Liver (tissue), 9 donors: Measurements from ENCODE around the gene ARHGAP6. TPM values are rescaled to one million over a fixed set of nuclear protein-coding genes. Genes with fewer than 3 reads are reported as not detected.

Source experiments
- DNase-seq: peaks from one replicate; pipeline ENCODE4 v3.0.0-alpha.2; 2017; ENCODE audit warnings: low spot score
- H3K27ac ChIP-seq, 2 donors: one replicate each; pipeline ENCODE4 v1.7.0; 2013; ENCODE audit warnings: inconsistent platforms in 2 of 2, low read length in 2 of 2, control low read depth in 1 of 2, low read depth in 1 of 2, mild to moderate bottlenecking in 1 of 2
- H3K27me3 ChIP-seq, 4 donors: one replicate each; pipeline versions ENCODE4 v1.6.1 to v1.7.0; 2013; ENCODE audit warnings: low read length in 3 of 4, inconsistent platforms in 1 of 4, mild to moderate bottlenecking in 1 of 4, moderate library complexity in 1 of 4; ENCODE audit not compliant: control insufficient read depth in 4 of 4, insufficient read depth in 4 of 4
- H3K36me3 ChIP-seq, 4 donors: one replicate each; pipeline versions ENCODE4 v1.6.1 to v1.7.0; 2013; ENCODE audit warnings: low read length in 3 of 4, mild to moderate bottlenecking in 3 of 4, low read depth in 1 of 4, moderate library complexity in 1 of 4; ENCODE audit not compliant: control insufficient read depth in 4 of 4, insufficient read depth in 3 of 4
- H3K4me1 ChIP-seq, 4 donors: one replicate each; pipeline versions ENCODE4 v1.6.1 to v1.7.0; 2013; ENCODE audit warnings: low read length in 3 of 4, mild to moderate bottlenecking in 3 of 4, moderate library complexity in 1 of 4; ENCODE audit not compliant: control insufficient read depth in 4 of 4, insufficient read depth in 4 of 4
- H3K4me3 ChIP-seq, 3 donors: one replicate each; pipeline versions ENCODE4 v1.6.1 to v1.7.0; 2013; ENCODE audit warnings: low read length in 3 of 3, control low read depth in 1 of 3, low read depth in 1 of 3, mild to moderate bottlenecking in 1 of 3
- H3K9ac ChIP-seq, 2 donors: one replicate each; pipeline ENCODE4 v1.7.0; 2013; ENCODE audit warnings: low read length in 2 of 2, mild to moderate bottlenecking in 2 of 2, moderate library complexity in 2 of 2, control low read depth in 1 of 2, low read depth in 1 of 2
- H3K9me3 ChIP-seq, 4 donors: one replicate each; pipeline versions ENCODE4 v1.6.1 to v1.7.0; 2013; ENCODE audit warnings: low read length in 3 of 4; ENCODE audit not compliant: control insufficient read depth in 4 of 4
- CTCF ChIP-seq: fragments of 150-350 bp; IDR thresholded peaks from 2 replicates; pipeline ENCODE4 v1.5.1; 2017; ENCODE audit warnings: improper control_type of control experiment, low read depth, low read length; ENCODE audit not compliant: missing input control
- EGR1 ChIP-seq, 2 donors: IDR thresholded peaks; 2 replicates each; pipeline ENCODE4 v1.6.1; 2016 to 2018; ENCODE audit warnings: antibody characterized with exemption in 2 of 2, low read depth in 2 of 2
- FOXA1 ChIP-seq: IDR thresholded peaks from 2 replicates; pipeline ENCODE4 v1.6.1; 2016; ENCODE audit warnings: antibody characterized with exemption
- HNF4A ChIP-seq, 2 donors: conservative IDR thresholded peaks; 2 replicates each; pipeline ENCODE4 v1.6.1; 2016; ENCODE audit warnings: antibody characterized with exemption in 2 of 2, mild to moderate bottlenecking in 2 of 2
- HNF4G ChIP-seq: IDR thresholded peaks from 2 replicates; pipeline ENCODE4 v1.6.1; 2016; ENCODE audit warnings: antibody characterized with exemption
- JUND ChIP-seq, 2 donors: IDR thresholded peaks; 2 replicates each; pipeline ENCODE4 v1.6.1; 2016; ENCODE audit warnings: antibody characterized with exemption in 2 of 2
- MAX ChIP-seq: IDR thresholded peaks from 2 replicates; pipeline ENCODE4 v1.6.1; 2016; ENCODE audit warnings: antibody characterized with exemption
- RAD21 ChIP-seq, 2 donors: IDR thresholded peaks; 2 replicates each; pipeline ENCODE4 v1.6.1; 2016; ENCODE audit warnings: antibody characterized with exemption in 2 of 2, mild to moderate bottlenecking in 2 of 2
- REST ChIP-seq: IDR thresholded peaks from 2 replicates; pipeline ENCODE4 v1.6.1; 2016; ENCODE audit warnings: antibody characterized with exemption, mild to moderate bottlenecking
- RXRA ChIP-seq, 2 donors: IDR thresholded peaks; 2 replicates each; pipeline ENCODE4 v1.6.1; 2017 to 2018; ENCODE audit warnings: antibody characterized with exemption in 2 of 2, mild to moderate bottlenecking in 1 of 2
- SP1 ChIP-seq: IDR thresholded peaks from 2 replicates; pipeline ENCODE4 v1.6.1; 2018; ENCODE audit warnings: antibody characterized with exemption, mild to moderate bottlenecking
- TAF1 ChIP-seq: conservative IDR thresholded peaks from 2 replicates; pipeline ENCODE4 v1.6.1; 2016; ENCODE audit warnings: antibody characterized with exemption, mild to moderate bottlenecking
- YY1 ChIP-seq: IDR thresholded peaks from 2 replicates; pipeline ENCODE4 v1.6.1; 2016; ENCODE audit warnings: antibody characterized with exemption, mild to moderate bottlenecking
- ZBTB33 ChIP-seq: IDR thresholded peaks from 2 replicates; pipeline ENCODE4 v1.6.1; 2016; ENCODE audit warnings: antibody characterized with exemption
- WGBS: extraction: QIAGEN DNeasy Blood & Tissue Kit; methylation state at CpG from one replicate; pipeline ENCODE4 v1.1.7; 2013; 5-methylcytosine and 5-hydroxymethylcytosine counted together
- polyA plus RNA-seq, 2 donors: library from polyadenylated mRNA; stranded (reverse) in 1 of 2; unstranded in 1 of 2; fragments of 200-250 nt in 1 of 2; fragments of >200 nt in 1 of 2; fragmentation: Nextera tagmentation in 1 of 2; extraction: Ambion mirVana in 1 of 2; gene quantifications; one replicate each; pipeline versions ENCODE4 v1.2.1 to v1.2.3, GENCODE V29; 2013 to 2015
- total RNA-seq, 2 donors: library from RNA; depleted of rRNA; stranded (reverse); fragments of >200 nt; gene quantifications; one replicate each; pipeline ENCODE4 v1.2.3, GENCODE V29; 2014
- donor health status: healthy.
- donor health status: healthy.
- donor health status: healthy.
- donor health status: healthy.
- donor health status: healthy.

ARHGAP6 gene
- total and polyA plus RNA-seq, 4 donors, result 0.10 to 2.2 (median 0.65) TPM

- Histone ChIP-seq H3K4me1 (peaks cover 0 to 7% (median 4%) of the 10 kb centered on the region in 4 donors), H3K9ac (no peak overlapping the region), H3K9me3 (no peaks in the 10 kb centered on the region), H3K27ac (no peak overlapping the region), H3K27me3 (no peaks in the 10 kb centered on the region), H3K36me3 (no peaks in the 10 kb centered on the region), H3K4me3 (no peak overlapping the region)
- DNase-seq, result no peak
- TF ChIP-seq YY1 (no peak), RXRA (IDR thresholded peaks at IDR 0.05) (peak; percentile 63 to 66), HNF4G (no peak), REST (no peak), RAD21 (IDR thresholded peaks at IDR 0.05) (no peak), TAF1 (no peak), ZBTB33 (no peak), MAX (no peak), JUND (IDR thresholded peaks at IDR 0.05) (peak in 1 of 2 donors; percentile 28), HNF4A (conservative IDR thresholded peaks at IDR 0.05) (peak; percentile 81 to 86), SP1 (peak; percentile 41)
Measured at GRCh38 chrX:11097933-11098332, 567.8 kb downstream of the ARHGAP6 start.

- Histone ChIP-seq H3K4me1 (no peaks in the 10 kb centered on the region), H3K27ac (no peak overlapping the region), H3K9me3 (peaks cover 0 to 5% (median 2%) of the 10 kb centered on the region in 4 donors), H3K9ac (no peak overlapping the region), H3K4me3 (no peak overlapping the region), H3K36me3 (no peaks in the 10 kb centered on the region), H3K27me3 (no peaks in the 10 kb centered on the region)
- WGBS, result 92% methylated on average over 1 of the region's 1 CpG
- no peak for DNase-seq
- no peak for TF ChIP-seq YY1
- TF ChIP-seq EGR1 (IDR thresholded peaks at IDR 0.05; ENCODE audit: low read depth in 2 of 2), result no peak
- TF ChIP-seq REST, result no peak
- TF ChIP-seq CTCF, result no peak
- no peak for TF ChIP-seq TAF1
- no peak for TF ChIP-seq ZBTB33
- TF ChIP-seq FOXA1, result no peak
Measured at GRCh38 chrX:11089802-11090201, 575.9 kb downstream of the ARHGAP6 start.
